Spinal cord (tissue), 10 donors: ENCODE measurements around the gene TAGLN. TPM values are rescaled to one million over a fixed set of nuclear protein-coding genes. Genes with fewer than 3 reads are reported as not detected.

Experiments
- DNase-seq, 6 donors: peaks; one replicate each; pipeline versions ENCODE4 v3.0.0 to v3.0.0-alpha.2; 2013 to 2015; ENCODE audit warnings: low spot score in 6 of 6, low read depth in 4 of 6
- H3K27ac ChIP-seq: one replicate; pipeline ENCODE4 v1.5.1; 2013; ENCODE audit warnings: low read depth, low read length, control low read depth
- H3K27me3 ChIP-seq: one replicate; pipeline ENCODE4 v1.6.1; 2013; ENCODE audit warnings: low read length; ENCODE audit not compliant: control insufficient read depth, insufficient read depth
- H3K36me3 ChIP-seq: one replicate; pipeline ENCODE4 v1.6.1; 2013; ENCODE audit warnings: low read length; ENCODE audit not compliant: control insufficient read depth, insufficient read depth
- H3K4me1 ChIP-seq: one replicate; pipeline ENCODE4 v1.6.1; 2013; ENCODE audit warnings: low read length; ENCODE audit not compliant: control insufficient read depth, insufficient read depth
- H3K4me3 ChIP-seq: one replicate; pipeline ENCODE4 v1.5.1; 2013; ENCODE audit warnings: low read depth, low read length, control low read depth
- H3K9me3 ChIP-seq: one replicate; pipeline ENCODE4 v1.6.1; 2013; ENCODE audit warnings: low read length; ENCODE audit not compliant: control insufficient read depth, insufficient read depth
- WGBS: methylation state at CpG from one replicate; pipeline ENCODE4 v1.1.5; 2013; ENCODE audit warnings: missing lambda C conversion rate; ENCODE audit not compliant: insufficient coverage; 5-methylcytosine and 5-hydroxymethylcytosine counted together
- polyA plus RNA-seq, 2 donors: library from polyadenylated mRNA; unstranded; fragments of 120-200 nt; gene quantifications; one replicate each; pipeline ENCODE4 v1.2.1, GENCODE V29; 2013; ENCODE audit not compliant: insufficient read length in 2 of 2
- total RNA-seq, 2 donors: library from RNA; depleted of rRNA in 1 of 2; stranded (reverse); fragments of 120-200 nt in 1 of 2; fragments of >200 nt in 1 of 2; gene quantifications; one replicate each; pipeline versions ENCODE4 v1.2.3 to v1.2.4, GENCODE V29; 2013 to 2014
- donor health status: healthy.

TAGLN gene
- total and polyA plus RNA-seq, 4 donors: 41.8 to 245 (median 52.3) TPM

GRCh38 chr11:117171007-117171403 is 28.2 kb upstream of the TAGLN start:
- Histone ChIP-seq H3K36me3 (peaks cover 15% of the 10 kb centered on the region), H3K27ac (no peak overlapping the region), H3K9me3 (no peaks in the 10 kb centered on the region), H3K4me3 (no peak overlapping the region), H3K27me3 (no peaks in the 10 kb centered on the region), H3K4me1 (peaks cover 16% of the 10 kb centered on the region)
- 100% methylated on average over 1 of the region's 2 CpGs for WGBS
- DNase-seq: no peak

DNA sequence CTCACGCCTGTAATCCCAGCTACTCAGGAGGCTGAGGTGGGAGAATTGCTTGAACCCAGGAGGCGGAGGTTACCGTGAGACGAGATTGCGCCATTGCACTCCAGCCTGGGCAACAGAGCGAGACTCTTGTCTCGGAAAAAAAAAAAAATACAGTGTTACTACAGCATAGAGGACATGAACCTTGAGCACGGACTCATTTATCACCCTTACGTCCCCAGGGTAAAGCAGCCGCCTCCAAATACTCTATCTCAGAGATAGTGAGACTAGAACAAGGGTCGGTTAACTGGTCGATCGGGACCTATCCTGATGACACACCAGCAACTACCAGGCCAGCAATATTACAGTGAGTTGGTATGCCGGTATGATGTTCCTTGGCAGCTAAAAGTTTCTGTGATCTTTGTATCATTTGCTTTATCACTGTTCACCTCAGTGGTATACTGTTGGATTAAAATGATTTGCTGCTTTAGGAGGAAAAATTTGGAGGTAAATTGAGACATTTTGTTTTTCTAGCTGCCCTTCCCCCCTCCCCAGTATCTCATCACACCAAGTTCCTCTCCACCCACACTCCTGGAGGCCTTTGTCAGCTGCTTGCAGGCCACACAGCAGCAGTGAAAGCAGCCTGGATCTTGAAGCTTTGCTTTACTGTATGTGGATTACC is 27.6 kb upstream of the TAGLN start:
- Histone ChIP-seq H3K4me3 (no peak overlapping the region), H3K36me3 (peaks cover 15% of the 10 kb centered on the region), H3K27me3 (no peaks in the 10 kb centered on the region), H3K9me3 (no peaks in the 10 kb centered on the region), H3K4me1 (peaks cover 19% of the 10 kb centered on the region), H3K27ac (peak overlapping the region; percentile 45)
- 88% methylated on average over 1 of the region's 14 CpGs for WGBS
- DNase-seq: no peak

- Histone ChIP-seq H3K27ac (peak overlapping the region; percentile 61), H3K4me1 (peaks cover 20% of the 10 kb centered on the region), H3K4me3 (no peak overlapping the region), H3K36me3 (peaks cover 10% of the 10 kb centered on the region), H3K27me3 (no peaks in the 10 kb centered on the region), H3K9me3 (no peaks in the 10 kb centered on the region)
- DNase-seq: no peak
- WGBS: 89% methylated on average over 12 of the region's 14 CpGs
Observed at GRCh38 chr11:117172724-117173421, 26.3 kb upstream of the TAGLN start.

DNA sequence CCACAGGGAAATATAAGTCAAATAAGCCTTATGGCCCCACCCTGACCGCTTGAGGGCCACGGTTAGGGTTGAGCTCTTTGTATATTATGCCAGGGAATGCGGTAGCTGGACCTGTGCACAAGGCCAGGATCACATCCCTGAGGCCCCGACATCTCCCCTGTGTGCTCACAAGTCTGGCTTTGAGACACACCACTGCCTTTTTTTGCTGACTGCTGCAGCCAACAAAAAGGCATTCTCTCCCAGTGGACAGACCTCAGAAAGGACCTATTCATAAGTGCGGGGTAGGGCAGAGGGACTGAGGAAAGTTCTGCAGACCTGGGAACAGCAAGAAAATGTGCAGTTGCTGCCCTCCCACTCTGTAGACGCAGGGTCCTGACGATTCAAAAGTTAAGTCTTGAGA is 24.1 kb upstream of the TAGLN start:
- H3K9me3 ChIP-seq: no peaks in the 10 kb centered on the region
- H3K4me1 ChIP-seq: peaks cover 35% of the 10 kb centered on the region
- no peak overlapping the region for H3K4me3 ChIP-seq
- peaks cover 6% of the 10 kb centered on the region for H3K36me3 ChIP-seq
- peak in 2 of 6 donors; percentile 21 to 47 for DNase-seq
- peak overlapping the region; percentile 78 for H3K27ac ChIP-seq
- WGBS: 48% methylated on average over 7 of the region's 7 CpGs
- H3K27me3 ChIP-seq: no peaks in the 10 kb centered on the region

DNA sequence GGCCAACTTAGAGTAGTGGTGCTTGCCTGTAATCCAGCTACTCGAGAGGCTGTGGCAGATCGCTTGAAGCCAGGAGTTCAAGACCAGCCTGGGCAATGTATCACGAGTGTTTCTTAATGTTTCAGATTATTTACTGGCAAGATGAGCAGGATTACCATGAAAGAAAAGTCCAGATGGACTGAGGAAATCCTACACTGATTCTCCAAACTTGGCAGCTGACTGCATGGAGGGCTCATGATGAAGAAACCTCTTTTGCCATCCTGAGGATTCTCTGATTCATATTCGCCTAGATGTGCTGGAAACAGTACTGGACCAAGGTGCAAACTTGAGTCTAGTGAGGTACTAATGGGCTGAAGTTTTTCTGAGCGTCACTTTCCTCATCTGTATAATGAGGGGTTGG is 23.4 kb upstream of the TAGLN start:
- WGBS: 96% methylated on average over 4 of the region's 5 CpGs
- H3K27ac ChIP-seq: peak overlapping the region; percentile 78
- H3K4me3 ChIP-seq: no peak overlapping the region
- no peaks in the 10 kb centered on the region for H3K27me3 ChIP-seq
- peaks cover 6% of the 10 kb centered on the region for H3K36me3 ChIP-seq
- no peak for DNase-seq
- H3K9me3 ChIP-seq: no peaks in the 10 kb centered on the region
- peaks cover 42% of the 10 kb centered on the region for H3K4me1 ChIP-seq

- Histone ChIP-seq H3K27ac (peak overlapping the region; percentile 78), H3K27me3 (no peaks in the 10 kb centered on the region), H3K4me3 (no peak overlapping the region), H3K36me3 (peaks cover 10% of the 10 kb centered on the region), H3K9me3 (no peaks in the 10 kb centered on the region), H3K4me1 (peaks cover 46% of the 10 kb centered on the region)
- no peak for DNase-seq
- WGBS: no CpG with 5 or more reads among the region's 1 CpG
Observed at GRCh38 chr11:117176186-117176585, 23.0 kb upstream of the TAGLN start.

- Histone ChIP-seq H3K27ac (peak overlapping the region; percentile 90), H3K27me3 (no peaks in the 10 kb centered on the region), H3K9me3 (no peaks in the 10 kb centered on the region), H3K36me3 (peaks cover 20% of the 10 kb centered on the region), H3K4me1 (peaks cover 48% of the 10 kb centered on the region), H3K4me3 (peak overlapping the region; percentile 80)
- WGBS: 97% methylated on average over 6 of the region's 10 CpGs
- DNase-seq: no peak
Observed at GRCh38 chr11:117177534-117178209, 21.5 kb upstream of the TAGLN start.

GRCh38 chr11:117178210-117179034 is 20.7 kb upstream of the TAGLN start, which contains the start of gene SIDT2:
TSS of gene SIDT2 (plus strand) at chr11:117178743. CDS start at chr11:117179264, 521 bp downstream.
- H3K4me1 ChIP-seq: peaks cover 46% of the 10 kb centered on the region
- peaks cover 21% of the 10 kb centered on the region for H3K36me3 ChIP-seq
- H3K4me3 ChIP-seq: peak within 1 kb of the TSS; percentile 80
- H3K27ac ChIP-seq: peak within 1 kb of the TSS; percentile 90
- peak; percentile 88 to 99 (median 92) for DNase-seq
- H3K27me3 ChIP-seq: no peaks in the 10 kb centered on the region
- H3K9me3 ChIP-seq: no peaks in the 10 kb centered on the region
- WGBS: under 1% methylated on average over 43 of the region's 51 CpGs
